GM19468 (cell line): ENCODE data around the gene LILRB1.
"Not testable (repeated sequence)": the region's sequence is repeated elsewhere in the genome, so short reads cannot be mapped to it uniquely, and the experiment has no call there.

Experiments used
- ATAC-seq: cut with Tn5 transposase; IDR thresholded peaks from one replicate; pipeline ENCODE4 v1.9.1; 2021; ENCODE audit warnings: mild to moderate bottlenecking, moderate library complexity, moderate number of reproducible peaks; ENCODE audit not compliant: unreplicated experiment; ENCODE audit errors: extremely low read depth

The LILRB1 gene

DNA sequence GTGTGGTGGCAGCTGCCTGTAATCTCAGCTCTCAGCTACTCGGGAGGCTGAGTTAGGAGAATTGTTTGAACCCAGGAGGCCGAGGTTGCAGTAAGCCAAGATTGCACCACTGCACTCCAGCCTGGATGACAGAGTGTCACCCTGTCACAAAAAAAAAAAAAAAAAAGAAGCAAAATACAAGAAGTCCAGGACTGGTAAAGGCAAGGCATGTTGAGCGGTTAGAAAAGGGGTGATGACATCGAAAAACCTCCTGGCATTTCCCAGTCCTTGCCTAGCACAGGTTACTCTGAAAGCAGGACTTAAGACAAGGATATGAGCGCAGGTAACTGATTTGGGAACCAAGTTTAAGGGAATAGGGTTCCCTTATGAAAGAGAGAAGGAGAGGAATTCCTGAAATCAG, 30.0 kb downstream of the LILRB1 start:
- no peak for ATAC-seq

DNA sequence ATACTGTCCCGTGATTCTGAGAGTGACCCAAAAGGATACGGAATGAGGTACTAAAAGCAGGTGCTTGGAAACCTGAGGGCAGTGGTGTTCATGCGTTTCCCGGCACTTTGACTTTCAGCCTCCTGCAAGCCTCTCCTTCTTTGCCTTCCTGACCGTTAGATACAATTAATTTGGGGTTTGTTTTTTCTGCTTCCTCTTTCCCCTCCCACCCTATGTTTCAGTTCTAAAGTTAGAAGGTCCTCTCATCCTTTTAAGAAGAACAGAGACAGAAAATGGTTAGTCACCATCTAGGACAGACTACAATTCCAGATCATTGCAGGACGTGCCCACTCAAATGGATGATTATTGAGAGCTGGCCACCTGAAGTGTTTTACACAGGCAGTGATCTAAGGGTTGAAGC, 30.7 kb downstream of the LILRB1 start:
- ATAC-seq, result no peak

DNA sequence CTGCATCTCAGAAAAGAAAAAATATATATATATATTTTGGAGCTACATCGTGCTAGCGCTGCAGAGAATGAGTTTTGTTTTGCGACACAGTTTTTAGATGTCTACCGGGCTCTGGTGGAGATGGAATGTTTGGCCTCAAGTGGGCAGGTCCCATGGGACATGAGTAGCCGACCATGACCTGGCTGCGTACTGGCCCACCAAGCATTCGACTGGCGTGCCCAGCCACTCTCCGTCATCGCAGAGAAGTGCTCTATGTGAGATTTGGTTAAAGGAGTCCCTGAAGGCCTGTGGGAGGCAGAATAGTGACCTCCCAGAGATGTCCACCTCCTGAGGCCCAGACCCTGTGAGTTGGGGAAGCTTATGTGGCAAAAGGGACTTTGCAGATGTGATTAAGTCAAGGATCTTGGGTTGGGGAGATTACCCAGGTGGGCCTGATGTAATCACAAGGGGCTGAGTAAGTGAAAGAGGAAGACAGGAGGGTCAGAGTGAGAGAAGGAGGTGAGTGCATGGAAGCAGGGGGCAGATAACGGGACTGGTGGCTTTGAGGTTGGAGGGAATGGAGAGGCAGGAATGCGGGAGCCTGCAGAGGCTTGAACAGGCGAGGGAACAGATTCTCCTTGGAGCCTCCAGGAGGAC, 31.7 kb downstream of the LILRB1 start:
- ATAC-seq, result no peak

- no peak for ATAC-seq
Observed at GRCh38 chr19:54662730-54663129, 32.4 kb downstream of the LILRB1 start, which contains the start of gene LILRB4. LILRB4 (plus strand) TSS chr19:54662985; CDS start chr19:54663034, 49 bp downstream.

DNA sequence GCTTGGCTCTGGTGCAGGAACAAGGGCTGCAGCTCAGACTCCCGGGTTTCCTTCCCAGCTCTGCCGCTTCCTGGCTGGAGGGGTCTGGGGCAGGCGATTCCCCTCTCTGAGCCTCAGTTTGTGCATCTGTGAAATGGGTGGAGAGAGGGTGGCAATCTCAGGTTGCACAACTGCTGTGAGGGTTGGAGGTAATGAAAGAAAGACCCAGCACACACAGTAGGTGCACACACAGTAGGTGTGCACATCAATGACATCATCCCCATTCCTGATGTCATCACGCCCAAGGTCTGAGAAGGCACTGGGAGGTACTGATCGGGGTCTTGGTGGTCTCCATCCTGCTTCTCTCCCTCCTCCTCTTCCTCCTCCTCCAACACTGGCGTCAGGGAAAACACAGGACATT, 35.2 kb downstream of the LILRB1 start:
- no peak for ATAC-seq

GRCh38 chr19:54667217-54667616, 36.9 kb downstream of the LILRB1 start:
- no peak for ATAC-seq

GRCh38 chr19:54668353-54668752, 38.1 kb downstream of the LILRB1 start:
- no peak for ATAC-seq

- ATAC-seq, result no peak
Observed at GRCh38 chr19:54670576-54671357, 40.5 kb downstream of the LILRB1 start.

GRCh38 chr19:54673222-54673621, 42.9 kb downstream of the LILRB1 start:
- ATAC-seq, result no peak

DNA sequence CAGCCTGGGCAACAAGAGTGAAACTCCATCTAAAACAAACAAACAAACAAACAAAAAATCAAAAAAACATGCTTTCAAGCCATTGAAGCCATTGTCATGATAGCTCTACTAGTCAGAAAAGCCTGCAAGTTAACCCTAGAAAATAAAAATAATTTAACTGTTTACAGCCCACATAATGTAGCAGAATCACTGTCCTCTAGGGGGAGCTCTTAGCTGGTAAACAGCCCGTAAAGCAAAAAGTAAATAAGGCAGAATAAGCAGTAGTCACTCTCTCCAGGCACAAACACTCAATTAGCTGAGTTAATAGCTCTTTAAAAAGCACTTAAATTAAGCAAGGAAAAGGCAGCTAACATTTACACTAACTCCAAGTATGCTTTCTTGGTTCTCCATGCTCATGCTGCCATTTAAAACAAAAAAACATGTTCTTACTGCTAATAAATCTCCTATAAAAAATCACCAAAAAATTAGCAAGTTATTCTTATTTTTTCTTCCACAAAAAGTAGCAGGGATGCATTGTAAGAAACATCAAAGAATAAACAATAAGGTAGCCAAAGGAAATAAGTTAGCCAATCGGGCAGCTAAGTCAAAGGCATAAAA, 43.8 kb downstream of the LILRB1 start:
- no peak for ATAC-seq

DNA sequence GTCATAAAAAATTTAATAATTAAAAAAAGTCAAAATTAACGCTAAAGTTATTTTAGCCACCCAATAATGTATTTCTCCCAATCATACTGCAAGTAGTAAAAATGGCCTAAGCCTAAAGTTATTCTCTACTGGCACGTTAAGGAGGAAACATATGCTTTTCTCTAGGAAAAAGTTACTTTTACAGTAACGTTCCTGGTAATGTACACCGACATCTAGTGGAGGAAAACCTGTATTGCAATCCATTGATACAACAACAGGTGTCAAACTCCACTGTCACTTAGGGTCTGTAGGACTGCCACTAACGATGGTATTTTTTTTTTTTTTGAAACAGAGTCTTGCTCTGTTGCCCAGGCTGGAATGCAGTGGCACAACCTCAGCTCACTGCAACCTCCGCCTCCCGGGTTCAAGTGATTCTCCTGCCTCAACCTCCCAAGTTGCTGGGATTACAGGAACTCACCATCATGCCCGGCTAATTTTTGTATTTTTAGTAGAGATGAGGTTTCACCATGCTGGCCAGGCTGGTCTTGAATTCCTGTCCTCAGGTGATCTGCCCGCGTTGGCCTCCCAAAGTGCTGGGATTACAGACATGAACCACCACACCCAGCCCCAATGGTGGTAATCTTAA, 46.0 kb downstream of the LILRB1 start:
- ATAC-seq, result not testable (repeated sequence)

- no peak for ATAC-seq
Observed at GRCh38 chr19:54677217-54677616, 46.9 kb downstream of the LILRB1 start.

GRCh38 chr19:54681596-54681995, 51.3 kb downstream of the LILRB1 start:
- ATAC-seq, result not testable (repeated sequence)

GRCh38 chr19:54682306-54682856, 52.1 kb downstream of the LILRB1 start:
- ATAC-seq, result no peak

DNA sequence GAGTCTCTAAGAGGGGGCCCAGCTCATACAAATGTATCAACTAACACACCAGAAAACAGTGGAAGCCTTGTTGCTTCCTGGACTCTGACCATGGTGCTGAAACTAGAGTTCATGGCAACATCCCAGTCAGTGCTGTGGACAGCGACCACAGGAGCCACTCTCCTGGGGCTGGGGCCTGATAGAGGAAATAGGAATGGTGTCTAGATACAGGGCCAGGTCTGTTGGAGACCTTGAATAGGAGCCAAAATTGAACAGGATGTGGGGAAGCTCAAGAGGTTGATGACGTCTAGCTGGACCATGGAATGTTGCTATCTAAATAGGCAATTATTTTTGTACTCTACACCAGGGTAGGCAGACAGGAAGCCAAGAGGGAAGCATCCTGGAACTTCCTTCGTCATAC, 54.2 kb downstream of the LILRB1 start:
- no peak for ATAC-seq
